IPS DF 6.9 (cell line): Measurements from ENCODE around the gene FANCL.
"Not testable (repeated sequence)": the region's sequence is repeated elsewhere in the genome, so short reads cannot be mapped to it uniquely, and the experiment has no call there.

ENCODE experiments used
- DNase-seq: peaks from one replicate; pipeline ENCODE4 v3.0.0-alpha.2; 2013; ENCODE audit warnings: low read depth, low spot score
- H3K27ac ChIP-seq: one replicate; pipeline ENCODE4 v1.5.1; 2013; ENCODE audit warnings: low read length, control low read depth
- H3K27me3 ChIP-seq: 2 replicates; pipeline ENCODE4 v1.6.1; 2013; ENCODE audit warnings: mild to moderate bottlenecking, low read length; ENCODE audit not compliant: control insufficient read depth, insufficient read depth
- H3K36me3 ChIP-seq: 2 replicates; pipeline ENCODE4 v1.6.1; 2013; ENCODE audit warnings: low read length; ENCODE audit not compliant: control insufficient read depth, insufficient read depth
- H3K4me1 ChIP-seq: 2 replicates; pipeline ENCODE4 v1.6.1; 2013; ENCODE audit warnings: low read length; ENCODE audit not compliant: control insufficient read depth, insufficient read depth
- H3K4me3 ChIP-seq: 2 replicates; pipeline ENCODE4 v1.5.1; 2013; ENCODE audit warnings: mild to moderate bottlenecking, low read length
- H3K9me3 ChIP-seq: 2 replicates; pipeline ENCODE4 v1.6.1; 2013; ENCODE audit warnings: low read length, inconsistent platforms; ENCODE audit not compliant: control insufficient read depth, insufficient read depth
- WGBS: extraction: QIAGEN DNeasy Blood & Tissue Kit; methylation state at CpG from one replicate; pipeline ENCODE4 v1.1.7; 2013; ENCODE audit warnings: mixed read lengths, missing lambda C conversion rate; ENCODE audit not compliant: insufficient read length, insufficient coverage; 5-methylcytosine and 5-hydroxymethylcytosine counted together

The FANCL gene

GRCh38 chr2:58130238-58130637, 110.9 kb downstream of the FANCL start:
- no peak overlapping the region for H3K4me3 ChIP-seq
- no peak overlapping the region for H3K27ac ChIP-seq
- no peaks in the 10 kb centered on the region for H3K36me3 ChIP-seq
- H3K4me1 ChIP-seq = no peaks in the 10 kb centered on the region
- H3K27me3 ChIP-seq = no peaks in the 10 kb centered on the region
- H3K9me3 ChIP-seq = no peaks in the 10 kb centered on the region
- DNase-seq = no peak
- no CpG with 5 or more reads among the region's 2 CpGs for WGBS

DNA sequence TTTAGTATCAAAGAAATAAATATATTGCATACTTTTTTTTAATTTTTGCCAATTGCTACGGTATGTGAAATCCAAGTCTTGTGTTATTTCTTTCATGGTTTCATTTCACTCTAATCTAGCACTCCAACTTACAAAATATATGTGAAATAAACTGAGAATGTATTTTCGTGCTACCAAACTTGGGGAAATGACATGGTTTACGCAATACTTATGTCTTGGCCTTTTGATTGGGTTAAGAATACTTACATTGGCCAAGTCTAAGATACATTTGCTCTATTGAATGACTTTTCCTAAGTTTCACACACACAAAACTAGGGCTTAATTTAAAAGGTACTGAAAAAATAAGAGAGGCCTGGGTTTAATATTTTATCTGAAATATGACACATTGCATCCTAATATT, 114.0 kb downstream of the FANCL start:
- H3K27me3 ChIP-seq = no peaks in the 10 kb centered on the region
- no peaks in the 10 kb centered on the region for H3K9me3 ChIP-seq
- no peak for DNase-seq
- H3K27ac ChIP-seq = no peak overlapping the region
- no CpG with 5 or more reads among the region's 3 CpGs for WGBS
- no peaks in the 10 kb centered on the region for H3K4me1 ChIP-seq
- H3K4me3 ChIP-seq = no peak overlapping the region
- H3K36me3 ChIP-seq = no peaks in the 10 kb centered on the region

DNA sequence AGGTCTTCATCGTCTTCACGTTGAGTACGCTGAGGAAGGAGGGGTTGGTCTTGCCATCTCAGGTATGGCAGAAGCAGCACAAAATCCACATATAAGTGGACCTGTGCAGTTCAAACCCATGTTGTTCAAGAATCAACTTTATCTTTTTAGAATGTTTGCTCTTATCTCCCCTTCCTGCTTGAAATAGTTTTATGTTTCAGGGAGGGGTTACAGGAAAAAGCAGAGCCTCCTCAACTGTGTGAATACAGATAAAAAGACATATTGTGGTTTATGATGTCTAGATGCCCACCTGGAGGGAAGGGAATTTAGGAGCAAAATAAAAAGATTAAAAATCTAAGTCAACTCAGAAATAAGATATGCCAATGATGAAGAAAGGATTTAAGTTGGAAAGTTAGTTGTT, 118.6 kb downstream of the FANCL start:
- no peaks in the 10 kb centered on the region for H3K36me3 ChIP-seq
- no peaks in the 10 kb centered on the region for H3K9me3 ChIP-seq
- H3K27ac ChIP-seq = no peak overlapping the region
- no peaks in the 10 kb centered on the region for H3K27me3 ChIP-seq
- DNase-seq = no peak
- no peaks in the 10 kb centered on the region for H3K4me1 ChIP-seq
- no CpG with 5 or more reads among the region's 3 CpGs for WGBS
- H3K4me3 ChIP-seq = no peak overlapping the region

GRCh38 chr2:58122040-58122439, 119.1 kb downstream of the FANCL start:
- no peaks in the 10 kb centered on the region for H3K9me3 ChIP-seq
- no peak overlapping the region for H3K4me3 ChIP-seq
- H3K27ac ChIP-seq = no peak overlapping the region
- no peaks in the 10 kb centered on the region for H3K4me1 ChIP-seq
- no peak for DNase-seq
- H3K27me3 ChIP-seq = no peaks in the 10 kb centered on the region
- no peaks in the 10 kb centered on the region for H3K36me3 ChIP-seq
- no CpG with 5 or more reads among the region's 3 CpGs for WGBS

DNA sequence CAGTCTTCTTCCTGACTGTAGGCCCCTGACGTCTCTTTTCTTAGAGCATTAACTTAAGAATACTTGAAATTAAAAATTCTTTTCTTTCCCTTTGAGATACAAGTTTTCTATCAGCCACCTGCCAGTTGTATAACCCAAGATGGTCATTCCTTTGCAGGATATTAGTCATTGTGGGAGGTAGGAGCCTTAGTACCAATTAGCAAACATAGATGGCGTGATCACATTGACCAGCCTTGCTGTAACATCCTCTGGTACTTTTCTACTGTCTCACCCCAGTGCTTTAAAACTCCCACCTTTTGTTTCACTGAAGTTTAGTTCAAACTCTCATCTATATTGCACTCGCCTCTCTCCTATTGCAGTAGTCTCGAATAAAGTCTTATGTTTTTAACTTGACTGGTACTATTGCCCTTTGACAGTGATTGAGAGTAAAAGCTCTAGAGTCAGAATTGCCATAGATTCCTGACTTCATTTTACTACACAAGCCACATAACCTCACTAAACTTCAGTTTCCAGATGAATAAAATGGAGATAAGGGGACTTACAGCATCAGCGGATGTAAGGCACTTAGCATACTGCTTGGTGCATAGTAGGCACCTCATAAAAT, 120.4 kb downstream of the FANCL start:
- Histone ChIP-seq H3K27ac (no peak overlapping the region), H3K36me3 (no peaks in the 10 kb centered on the region), H3K27me3 (no peaks in the 10 kb centered on the region), H3K4me3 (no peak overlapping the region), H3K9me3 (no peaks in the 10 kb centered on the region), H3K4me1 (no peaks in the 10 kb centered on the region)
- WGBS = no CpG with 5 or more reads among the region's 5 CpGs
- DNase-seq = no peak

DNA sequence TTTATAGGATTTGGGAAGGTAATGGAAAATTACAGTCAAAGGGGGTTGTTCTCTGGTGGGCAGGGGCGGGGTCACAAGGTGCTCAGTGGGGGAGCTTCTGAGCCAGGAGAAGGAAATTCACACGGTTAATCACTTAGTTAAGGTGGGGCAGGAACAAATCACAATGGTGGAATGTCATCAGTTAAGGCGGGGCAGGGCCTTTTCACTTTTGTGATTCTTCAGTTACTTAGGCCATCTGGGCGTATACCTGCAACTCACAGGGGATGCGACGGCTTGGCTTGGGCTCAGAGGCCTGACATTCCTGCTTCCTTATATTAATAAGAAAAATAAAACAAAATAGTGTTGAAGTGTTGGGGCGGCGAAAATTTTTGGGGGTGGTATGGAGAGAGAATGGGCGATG, 127.6 kb downstream of the FANCL start:
- no CpG with 5 or more reads among the region's 9 CpGs for WGBS
- not testable (repeated sequence) for H3K4me1 ChIP-seq, H3K4me3 ChIP-seq, H3K9me3 ChIP-seq, H3K27ac ChIP-seq, DNase-seq, H3K27me3 ChIP-seq, H3K36me3 ChIP-seq

DNA sequence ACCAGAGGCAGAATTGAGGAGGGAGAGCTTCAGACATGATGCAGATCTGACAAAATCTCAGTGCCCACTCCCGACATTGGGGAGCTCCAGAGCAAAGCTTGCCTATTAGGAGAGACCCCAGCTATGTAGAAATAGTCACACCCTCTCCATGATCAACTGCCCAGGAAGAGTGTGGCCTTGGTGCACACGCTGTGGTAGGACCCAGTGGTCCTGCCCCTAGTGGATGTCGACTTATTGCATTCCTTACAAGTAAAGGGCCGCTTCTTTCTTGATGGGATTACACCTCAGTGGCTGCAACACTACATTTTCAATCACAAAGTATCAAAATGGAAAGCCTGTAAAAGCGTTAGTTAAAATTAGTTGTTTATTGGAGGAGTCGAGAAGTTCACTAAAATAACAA, 130.4 kb downstream of the FANCL start:
- no CpG with 5 or more reads among the region's 6 CpGs for WGBS
- Histone ChIP-seq H3K4me1 (0 out of 2 replicates have a peak, but pooled peaks cover 1% of the 10 kb centered on the region), H3K9me3 (no peaks in the 10 kb centered on the region), H3K4me3 (no peak overlapping the region), H3K27ac (no peak overlapping the region), H3K36me3 (no peaks in the 10 kb centered on the region), H3K27me3 (no peaks in the 10 kb centered on the region)
- DNase-seq = no peak

DNA sequence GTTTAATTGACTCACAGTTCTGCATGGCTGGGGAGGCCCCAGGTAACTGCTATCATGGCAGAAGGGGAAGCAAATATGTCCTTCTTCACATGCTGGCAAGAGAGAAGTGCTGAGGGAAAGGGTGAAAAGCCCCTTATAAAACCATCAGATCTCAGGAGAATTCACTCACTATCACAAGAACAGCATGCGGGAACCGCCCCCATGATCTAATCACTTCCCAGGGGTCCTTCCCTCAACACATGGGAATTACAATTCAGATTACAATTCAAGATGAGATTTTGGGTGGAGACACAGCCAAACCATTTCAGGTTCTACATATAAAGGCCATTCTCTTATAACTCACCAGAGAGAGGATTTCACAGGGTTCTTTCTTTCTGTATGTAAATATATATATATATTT, 131.6 kb downstream of the FANCL start:
- 0 out of 2 replicates have a peak, but pooled peaks cover 1% of the 10 kb centered on the region for H3K4me1 ChIP-seq

More for the DNA sequence above, 131.6 kb downstream of the FANCL start:
- no peaks in the 10 kb centered on the region for H3K27me3 ChIP-seq
- no peak overlapping the region for H3K27ac ChIP-seq
- DNase-seq = no peak
- WGBS = no CpG with 5 or more reads among the region's 2 CpGs
- no peaks in the 10 kb centered on the region for H3K36me3 ChIP-seq
- H3K9me3 ChIP-seq = no peaks in the 10 kb centered on the region
- H3K4me3 ChIP-seq = no peak overlapping the region
